Cardiac muscle cell (in vitro differentiated cells and primary cell): ENCODE data around the gene MYOC. TPM values are rescaled to one million over a fixed set of nuclear protein-coding genes. Genes with fewer than 3 reads are reported as not detected.

Experiments
- polyA plus RNA-seq: library from polyadenylated mRNA; unstranded; fragments of >200 nt; fragmentation: Nextera tagmentation; extraction: Ambion mirVana; gene quantifications from 2 replicates; pipeline ENCODE4 v1.2.1, GENCODE V29; 2016
- total RNA-seq: library from RNA; depleted of rRNA; stranded (reverse); fragments of >200 nt; gene quantifications from 2 replicates; pipeline ENCODE4 v1.2.3, GENCODE V29; 2016

Gene MYOC
- total and polyA plus RNA-seq, 2 experiments from 2014 or later = 0.12 TPM; not detected in 1

Other genes with a start within 250 kb of the MYOC start
- gene PRRC2C, start 167.2 kb downstream of the MYOC start, total RNA-seq = 49.1 and 70.0 TPM in 2 replicates
- 83.3 and 104 TPM in 2 replicates for gene PRRC2C, start 167.2 kb downstream of the MYOC start, polyA plus RNA-seq
- not detected in 2 replicates for gene MYOCOS, start 30.4 kb downstream of the MYOC start, total RNA-seq
- 0.10 TPM in 1 of 2 replicates, not detected in the other for gene MYOCOS, start 30.4 kb downstream of the MYOC start, polyA plus RNA-seq
- 5.0 and 9.4 TPM in 2 replicates for gene VAMP4, start 89.4 kb upstream of the MYOC start, total RNA-seq
- 6.9 and 8.6 TPM in 2 replicates for gene VAMP4, start 89.4 kb upstream of the MYOC start, polyA plus RNA-seq
- gene METTL13, start 129.0 kb upstream of the MYOC start, total RNA-seq = 17.2 and 21.6 TPM in 2 replicates
- 19.1 and 33.3 TPM in 2 replicates for gene METTL13, start 129.0 kb upstream of the MYOC start, polyA plus RNA-seq
- 0.42 and 0.56 TPM in 2 replicates for gene DNM3, start 188.8 kb upstream of the MYOC start, total RNA-seq
- gene DNM3, start 188.8 kb upstream of the MYOC start, polyA plus RNA-seq = 0.49 TPM in 1 of 2 replicates, not detected in the other